Stimulated activated CD4-positive, alpha-beta T cell treated with anti-CD3 and anti-CD28 coated beads, Interleukin-12 subunit alpha, Interleukin-12 subunit beta, amount 100 ng/mL, for 24 hours (primary cell): ENCODE data around the gene KRTAP10-10.
"Not testable (repeated sequence)": the region's sequence is repeated elsewhere in the genome, so short reads cannot be mapped to it uniquely, and the experiment has no call there.

ENCODE experiments used
- DNase-seq, 2 experiments: peaks; one replicate each; pipeline ENCODE4 v3.0.0-alpha.2; 2020; ENCODE audit warnings: low read depth in 2 of 2

Gene KRTAP10-10

GRCh38 chr21:44650265-44650972 lies 13.3 kb downstream of the KRTAP10-10 start:
- DNase-seq = no peak

- DNase-seq = no peak
These were observed 14.0 kb downstream of the KRTAP10-10 start for GRCh38 chr21:44650973-44651675.

GRCh38 chr21:44653123-44653522 lies 16.0 kb downstream of the KRTAP10-10 start:
- DNase-seq = no peak

GRCh38 chr21:44653656-44654575 lies 16.8 kb downstream of the KRTAP10-10 start:
- DNase-seq = no peak

GRCh38 chr21:44654576-44655175 lies 17.5 kb downstream of the KRTAP10-10 start, which contains the start of gene KRTAP12-4:
TSS of gene KRTAP12-4 (minus strand) at chr21:44654659. CDS start at chr21:44654614, 45 bp downstream.
- no peak for DNase-seq

- DNase-seq = no peak
These were observed 19.7 kb downstream of the KRTAP10-10 start for GRCh38 chr21:44656868-44657267.

GRCh38 chr21:44657635-44658540 lies 20.7 kb downstream of the KRTAP10-10 start, which contains the start of gene KRTAP12-3:
TSS of gene KRTAP12-3 (plus strand) at chr21:44657932. CDS start at chr21:44657980, 48 bp downstream.
- DNase-seq = no peak

GRCh38 chr21:44658541-44658910 lies 21.4 kb downstream of the KRTAP10-10 start:
- DNase-seq = no peak

- no peak for DNase-seq
These were observed 21.9 kb downstream of the KRTAP10-10 start for GRCh38 chr21:44658913-44659595.

GRCh38 chr21:44661567-44661966 lies 24.4 kb downstream of the KRTAP10-10 start:
- not testable (repeated sequence) for DNase-seq

- no peak for DNase-seq
These were observed 27.5 kb downstream of the KRTAP10-10 start for GRCh38 chr21:44664691-44665090.

GRCh38 chr21:44666401-44667320 lies 29.5 kb downstream of the KRTAP10-10 start, which contains the start of gene KRTAP12-2:
TSS of gene KRTAP12-2 (minus strand) at chr21:44666927. CDS start at chr21:44666886, 41 bp downstream.
- no peak for DNase-seq

- no peak for DNase-seq
These were observed 30.5 kb downstream of the KRTAP10-10 start for GRCh38 chr21:44667612-44668011.

- DNase-seq = no peak
These were observed 33.7 kb downstream of the KRTAP10-10 start for GRCh38 chr21:44670642-44671432.

- no peak for DNase-seq
These were observed 34.8 kb downstream of the KRTAP10-10 start for GRCh38 chr21:44671911-44672310.

- DNase-seq = no peak
These were observed 40.7 kb downstream of the KRTAP10-10 start for GRCh38 chr21:44677881-44678280.

- no peak for DNase-seq
These were observed 44.0 kb downstream of the KRTAP10-10 start for GRCh38 chr21:44681152-44681551.
